Ovary (tissue), 3 donors: ENCODE data around the gene TCF4.

ENCODE experiments used
- POLR2A ChIP-seq: fragments of 450-650 bp; IDR thresholded peaks from one replicate; pipeline ENCODE4 v1.6.1; 2017; ENCODE audit warnings: antibody characterized with exemption, mild to moderate bottlenecking, moderate library complexity
- TF ChIP-seq, protein P1 (sequence below), 3 donors: fragments of 450-650 bp in 2 of 3; fragments of 200-600 bp in 1 of 3; IDR thresholded peaks; one replicate each; pipeline versions ENCODE4 v1.5.1 to v1.8.0; 2016 to 2022; ENCODE audit warnings: antibody characterized with exemption in 3 of 3, mild to moderate bottlenecking in 1 of 3
- donor health status: DM: no; HTN: no; CAD: no.

DNA sequence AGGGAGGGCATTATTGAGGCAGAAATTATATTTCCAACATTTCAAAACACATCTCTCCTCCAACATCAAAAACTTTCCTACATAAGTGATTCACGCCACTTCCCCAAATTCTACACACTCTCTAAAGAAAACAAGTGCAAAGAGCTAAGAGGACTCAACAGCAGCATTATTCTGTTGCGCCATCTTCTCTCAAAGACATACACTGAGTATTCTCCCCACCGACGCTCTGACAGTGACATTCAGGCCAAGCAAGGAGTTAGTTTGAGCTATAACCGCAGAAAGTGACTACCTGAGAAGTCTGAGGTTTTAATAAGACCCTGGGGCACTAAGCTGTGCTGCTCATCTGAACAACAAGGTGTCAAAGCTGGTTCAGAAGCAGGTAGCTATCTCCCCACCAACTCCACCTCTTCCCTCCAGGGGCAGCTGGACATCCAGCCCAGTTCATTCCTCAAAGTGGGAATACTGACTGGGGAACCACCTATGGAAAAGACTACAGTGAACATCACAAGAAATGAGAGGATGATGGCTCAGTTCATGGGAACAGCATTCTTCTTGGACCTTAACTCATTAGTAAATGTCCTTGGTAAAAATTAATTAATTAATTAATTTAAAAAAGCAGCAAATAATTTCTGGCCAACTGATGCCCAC is 319.2 kb downstream of the TCF4 start:
- TF ChIP-seq, protein P1, sequence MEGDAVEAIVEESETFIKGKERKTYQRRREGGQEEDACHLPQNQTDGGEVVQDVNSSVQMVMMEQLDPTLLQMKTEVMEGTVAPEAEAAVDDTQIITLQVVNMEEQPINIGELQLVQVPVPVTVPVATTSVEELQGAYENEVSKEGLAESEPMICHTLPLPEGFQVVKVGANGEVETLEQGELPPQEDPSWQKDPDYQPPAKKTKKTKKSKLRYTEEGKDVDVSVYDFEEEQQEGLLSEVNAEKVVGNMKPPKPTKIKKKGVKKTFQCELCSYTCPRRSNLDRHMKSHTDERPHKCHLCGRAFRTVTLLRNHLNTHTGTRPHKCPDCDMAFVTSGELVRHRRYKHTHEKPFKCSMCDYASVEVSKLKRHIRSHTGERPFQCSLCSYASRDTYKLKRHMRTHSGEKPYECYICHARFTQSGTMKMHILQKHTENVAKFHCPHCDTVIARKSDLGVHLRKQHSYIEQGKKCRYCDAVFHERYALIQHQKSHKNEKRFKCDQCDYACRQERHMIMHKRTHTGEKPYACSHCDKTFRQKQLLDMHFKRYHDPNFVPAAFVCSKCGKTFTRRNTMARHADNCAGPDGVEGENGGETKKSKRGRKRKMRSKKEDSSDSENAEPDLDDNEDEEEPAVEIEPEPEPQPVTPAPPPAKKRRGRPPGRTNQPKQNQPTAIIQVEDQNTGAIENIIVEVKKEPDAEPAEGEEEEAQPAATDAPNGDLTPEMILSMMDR (IDR thresholded peaks at IDR 0.05) = no peak
- no peak for TF ChIP-seq POLR2A
